Esophagus squamous epithelium (tissue), 4 donors: ENCODE results near the gene CENPI.

Source experiments
- CTCF ChIP-seq, 6 experiments: fragments of 450-650 bp in 4 of 6; fragments of 200-600 bp in 2 of 6; sonication (generic) in 2 of 6; IDR thresholded peaks; one replicate each; pipeline ENCODE4 v1.5.1; 2016 to 2019; ENCODE audit warnings: antibody characterized with exemption in 6 of 6, mild to moderate bottlenecking in 4 of 6, moderate library complexity in 4 of 6
- POLR2A ChIP-seq, 4 donors: fragments of 450-650 bp; IDR thresholded peaks; one replicate each; pipeline ENCODE4 v1.6.1; 2017; ENCODE audit warnings: antibody characterized with exemption in 4 of 4, mild to moderate bottlenecking in 4 of 4, moderate library complexity in 3 of 4

GRCh38 chrX:101051153-101051548, 46.9 kb upstream of the CENPI start:
- no peak for TF ChIP-seq POLR2A (IDR thresholded peaks at IDR 0.05)
- TF ChIP-seq CTCF (IDR thresholded peaks at IDR 0.05) = no peak
